GM23338 (cell line): ENCODE data around the gene THRB. TPM values are rescaled to one million over a fixed set of nuclear protein-coding genes. Genes with fewer than 3 reads are reported as not detected.
A peak's percentile ranks its signal among the peaks of the same experiment; 100 is the strongest.

Experiments used
- ATAC-seq: fragments of 200-7000 bp; cut with Tn5 transposase; 3 replicates; pipeline ENCODE4 v1.9.1; 2020
- DNase-seq: peaks from one replicate; pipeline ENCODE4 v3.0.0-alpha.2; 2015; ENCODE audit warnings: low spot score
- H2AFZ ChIP-seq: fragments of 200-600 bp; sonication (generic); 2 replicates; pipeline ENCODE4 v1.8.0; 2016; ENCODE audit warnings: antibody characterized with exemption, mild to moderate bottlenecking, moderate library complexity
- H3F3A ChIP-seq: fragments of 200-600 bp; sonication (generic); replicated peaks from 2 replicates; pipeline ENCODE4 v1.8.0; 2017; ENCODE audit warnings: antibody characterized with exemption, mixed run types, low read depth
- H3K27ac ChIP-seq: fragments of 200-600 bp; sonication (generic); 2 replicates; pipeline ENCODE4 v1.6.1; 2016; ENCODE audit warnings: low read depth
- H3K27me3 ChIP-seq: fragments of 200-600 bp; sonication (generic); 2 replicates; pipeline ENCODE4 v1.8.0; 2016; ENCODE audit warnings: mild to moderate bottlenecking, mixed run types, moderate library complexity; ENCODE audit not compliant: insufficient read depth
- H3K36me3 ChIP-seq: fragments of 200-600 bp; sonication (generic); 2 replicates; pipeline ENCODE4 v1.8.0; 2016; ENCODE audit warnings: mild to moderate bottlenecking; ENCODE audit not compliant: insufficient read depth
- H3K4me1 ChIP-seq: fragments of 200-600 bp; sonication (generic); 2 replicates; pipeline ENCODE4 v1.8.0; 2016; ENCODE audit warnings: mild to moderate bottlenecking, moderate library complexity; ENCODE audit not compliant: insufficient read depth
- H3K4me2 ChIP-seq: fragments of 200-600 bp; sonication (generic); 2 replicates; pipeline ENCODE4 v1.7.1; 2017; ENCODE audit warnings: mixed run types
- H3K4me3 ChIP-seq: fragments of 200-600 bp; sonication (generic); 2 replicates; pipeline ENCODE4 v1.6.1; 2016; ENCODE audit warnings: mixed run types
- H3K79me2 ChIP-seq: fragments of 200-600 bp; sonication (generic); replicated peaks from 2 replicates; pipeline ENCODE4 v1.8.0; 2017; ENCODE audit warnings: mild to moderate bottlenecking; ENCODE audit not compliant: insufficient read depth
- H3K9me2 ChIP-seq: fragments of 200-600 bp; sonication (generic); 2 replicates; pipeline ENCODE4 v1.8.0; 2017; ENCODE audit not compliant: insufficient read depth
- H4K20me1 ChIP-seq: fragments of 200-600 bp; sonication (generic); replicated peaks from 2 replicates; pipeline ENCODE4 v1.8.0; 2017; ENCODE audit warnings: mild to moderate bottlenecking; ENCODE audit not compliant: insufficient read depth
- H3K27ac Mint-ChIP-seq: 2 replicates; pipeline ENCODE4 v1.8.0; 2020; ENCODE audit warnings: inconsistent platforms, mild to moderate bottlenecking, moderate library complexity, mixed read lengths
- H3K27me3 Mint-ChIP-seq: 3 replicates; pipeline ENCODE4 v1.8.0; 2022; ENCODE audit warnings: low read depth, mild to moderate bottlenecking, moderate library complexity, mixed read lengths, inconsistent platforms; ENCODE audit not compliant: insufficient read depth, poor library complexity
- H3K36me3 Mint-ChIP-seq: 3 replicates; pipeline ENCODE4 v1.8.0; 2021; ENCODE audit warnings: low read depth, mild to moderate bottlenecking, inconsistent platforms, moderate library complexity, mixed read lengths
- H3K4me1 Mint-ChIP-seq: 3 replicates; pipeline ENCODE4 v1.8.0; 2020; ENCODE audit warnings: mild to moderate bottlenecking, inconsistent platforms, mixed read lengths
- H3K4me3 Mint-ChIP-seq: 3 replicates; pipeline ENCODE4 v1.8.0; 2021; ENCODE audit warnings: moderate library complexity, mild to moderate bottlenecking, inconsistent platforms, mixed read lengths
- H3K9me3 Mint-ChIP-seq: 3 replicates; pipeline ENCODE4 v1.8.0; 2020; ENCODE audit warnings: moderate library complexity, mild to moderate bottlenecking, inconsistent platforms, mixed read lengths
- CREB1 ChIP-seq: fragments of 250-450 bp; sonication (Bioruptor Pico); IDR thresholded peaks from 2 replicates; pipeline ENCODE4 v1.5.0; 2020; ENCODE audit warnings: low read depth, mild to moderate bottlenecking, moderate library complexity
- CTCF ChIP-seq, 2 experiments: fragments of 200-600 bp in 1 of 2; sonication (generic) in 1 of 2; conservative IDR thresholded peaks; 2 replicates each; pipeline versions ENCODE4 v1.5.1 to v1.6.1; 2016 to 2017; ENCODE audit warnings: antibody characterized with exemption in 2 of 2, low read depth in 2 of 2, mild to moderate bottlenecking in 2 of 2, moderate library complexity in 1 of 2
- ETS1 ChIP-seq: IDR thresholded peaks from 2 replicates; pipeline ENCODE4 v1.6.1; 2016; ENCODE audit warnings: antibody characterized with exemption
- EZH2 ChIP-seq: fragments of 200-600 bp; sonication (generic); IDR thresholded peaks from one replicate; pipeline ENCODE4 v1.8.0; 2017; ENCODE audit warnings: antibody characterized with exemption, mild to moderate bottlenecking, low read depth; ENCODE audit not compliant: unreplicated experiment
- EZH2phosphoT487 ChIP-seq: fragments of 200-600 bp; sonication (generic); IDR thresholded peaks from one replicate; pipeline ENCODE4 v1.8.1; 2018; ENCODE audit warnings: antibody characterized with exemption; ENCODE audit not compliant: unreplicated experiment
- JUNB ChIP-seq: IDR thresholded peaks from one replicate; pipeline ENCODE4 v1.6.1; 2016; ENCODE audit warnings: antibody characterized with exemption; ENCODE audit not compliant: unreplicated experiment
- NANOG ChIP-seq: IDR thresholded peaks from 2 replicates; pipeline ENCODE4 v1.6.1; 2016; ENCODE audit warnings: antibody characterized with exemption, borderline replicate concordance
- POLR2AphosphoS5 ChIP-seq: IDR thresholded peaks from 2 replicates; pipeline ENCODE4 v1.6.1; 2016; ENCODE audit warnings: antibody characterized with exemption, low read depth
- REST ChIP-seq: IDR thresholded peaks from one replicate; pipeline ENCODE4 v1.6.1; 2018; ENCODE audit warnings: antibody characterized with exemption; ENCODE audit not compliant: unreplicated experiment
- STAT1 ChIP-seq: IDR thresholded peaks from one replicate; pipeline ENCODE4 v1.6.1; 2016; ENCODE audit warnings: antibody characterized with exemption; ENCODE audit not compliant: unreplicated experiment
- ZNF114 ChIP-seq: fragments of 250-450 bp; sonication (Bioruptor Pico); IDR thresholded peaks from 2 replicates; pipeline ENCODE4 v1.5.0; 2020; ENCODE audit warnings: mild to moderate bottlenecking, moderate library complexity
- ZNF331 ChIP-seq: fragments of 250-450 bp; sonication (Bioruptor Pico); IDR thresholded peaks from 2 replicates; pipeline ENCODE4 v1.5.0; 2020; ENCODE audit warnings: low read depth, mild to moderate bottlenecking, moderate library complexity
- ZNF462 ChIP-seq: fragments of 250-450 bp; sonication (Bioruptor Pico); IDR thresholded peaks from 2 replicates; pipeline ENCODE4 v1.5.0; 2020; ENCODE audit warnings: mild to moderate bottlenecking, moderate library complexity
- polyA plus RNA-seq: library from polyadenylated mRNA; unstranded; fragments of >200 nt; fragmentation: Nextera tagmentation; extraction: Ambion mirVana; gene quantifications from 2 replicates; pipeline ENCODE4 v1.2.1, GENCODE V29; 2016
- total RNA-seq: library from RNA; depleted of rRNA; stranded (reverse); fragments of >200 nt; shearing (Covaris generic); gene quantifications from 2 replicates; pipeline ENCODE4 v1.2.3, GENCODE V29; 2014

Gene THRB
- total and polyA plus RNA-seq, 2 experiments from 2014 or later: 1.7 to 3.2 TPM

GRCh38 chr3:24373198-24373959 is 121.3 kb downstream of the THRB start:
- TF ChIP-seq CTCF (conservative IDR thresholded peaks at IDR 0.05; ENCODE audit: low read depth in 2 of 2): no peak
- no peak for TF ChIP-seq NANOG
- no peak for TF ChIP-seq JUNB
- no peak for TF ChIP-seq ZNF114 (CRISPR knock-in tag)
- TF ChIP-seq STAT1: no peak
- no peak for TF ChIP-seq EZH2
- no peak for TF ChIP-seq CREB1 (CRISPR knock-in tag)
- no peak for TF ChIP-seq ZNF462
- no peak for TF ChIP-seq ETS1
- TF ChIP-seq REST: no peak
- TF ChIP-seq ZNF331: no peak
- TF ChIP-seq EZH2phosphoT487: no peak
- no peak for TF ChIP-seq POLR2AphosphoS5
- H3K4me1 ChIP-seq: no peaks in the 10 kb centered on the region
- H3K36me3 Mint-ChIP-seq: no peaks in the 10 kb centered on the region
- H3K79me2 ChIP-seq: no peaks in the 10 kb centered on the region
- H2AFZ ChIP-seq: no peak overlapping the region
- no peak for DNase-seq
- no peak overlapping the region for H3K4me2 ChIP-seq
- no peaks in the 10 kb centered on the region for H3K9me3 Mint-ChIP-seq
- no peak overlapping the region for H3K4me3 Mint-ChIP-seq
- no peak overlapping the region for H3K27ac ChIP-seq
- H3K9me2 ChIP-seq: no peaks in the 10 kb centered on the region; the same call in 1 of the 2 replicates
- no peaks in the 10 kb centered on the region for H3F3A ChIP-seq
- H3K36me3 ChIP-seq: no peaks in the 10 kb centered on the region
- 0 out of 2 replicates have a peak overlapping the region, but pooled peaks have one; percentile 57 for H3K27ac Mint-ChIP-seq
- H3K27me3 Mint-ChIP-seq: peaks cover 3% of the 10 kb centered on the region
- H3K4me1 Mint-ChIP-seq: no peaks in the 10 kb centered on the region
- no peaks in the 10 kb centered on the region for H4K20me1 ChIP-seq
- H3K27me3 ChIP-seq: no peaks in the 10 kb centered on the region
- no peak for ATAC-seq
- no peak overlapping the region for H3K4me3 ChIP-seq
